ENCODE data around the gene DCN. TPM values are rescaled to one million over a fixed set of nuclear protein-coding genes. Genes with fewer than 3 reads are reported as not detected.
A peak's percentile ranks its signal among the peaks of the same experiment; 100 is the strongest.

Gene DCN
- polyA plus RNA-seq, 1 of the 3 experiments (the other 2 are of a cell fraction), result 5.5 TPM

- ChIA-PET CTCF (interaction anchor here (1.2 kb wide), 1 partner anchor 123 kb away, joined by 3 read pairs; no protein-coding TSS in a partner anchor), POLR2A (no interaction called here)
- H2AFZ ChIP-seq (ENCODE audit: low read depth), result peak overlapping the region; percentile 39; the same call in 1 of the 2 replicates
- TF ChIP-seq EZH2phosphoT487 (IDR thresholded peaks at IDR 0.05; ENCODE audit: borderline replicate concordance, low read depth) (no peak), IRF3 (IDR thresholded peaks at IDR 0.05; ENCODE audit: low read depth, low read length) (no peak)
- WGBS (ENCODE audit: low lambda C conversion rate), result 60% methylated on average over 5 of the region's 5 CpGs
- H3K4me3 ChIP-seq (ENCODE audit: low read depth in 2 of 2, low read length in 1 of 2), result peak overlapping the region; percentile 43 to 47; a peak in 2 of 4 replicates
- no peaks in the 10 kb centered on the region for H3K27me3 ChIP-seq (ENCODE audit: insufficient read depth)
- peak overlapping the region; percentile 63; the same call in 1 of the 2 replicates for H3K4me2 ChIP-seq
- peak overlapping the region; percentile 47; the same call in 1 of the 2 replicates for H3K9ac ChIP-seq
- H3K9me3 ChIP-seq, result no peaks in the 10 kb centered on the region
- peaks cover 0 to 5% of the 10 kb centered on the region in 2 experiments for H3K36me3 ChIP-seq (replicated peaks in 1 of 2; ENCODE audit: control insufficient read depth in 1 of 2, insufficient read depth in 2 of 2, low read length in 1 of 2)
- H3K9me2 ChIP-seq, result no peaks in the 10 kb centered on the region
- no peak for DNase-seq
- H3K4me1 ChIP-seq (ENCODE audit: control insufficient read depth in 1 of 2, insufficient read depth in 2 of 2, low read depth in 1 of 2, low read length in 1 of 2), result peaks cover 7 to 11% of the 10 kb centered on the region in 2 experiments; a peak in 2 of 4 replicates
- H3K79me2 ChIP-seq (ENCODE audit: insufficient read depth), result no peaks in the 10 kb centered on the region; the same call in 1 of the 2 replicates
- H4K20me1 ChIP-seq (ENCODE audit: insufficient read depth), result no peaks in the 10 kb centered on the region
- H3K27ac ChIP-seq (ENCODE audit: low read depth in 2 of 2, low read length in 1 of 2), result peak overlapping the region; percentile 84 to 90; a peak in 2 of 4 replicates
- H3F3A ChIP-seq (replicated peaks; ENCODE audit: insufficient read depth), result peaks cover 34% of the 10 kb centered on the region
Observed at GRCh38 chr12:91110311-91110924, 72.2 kb downstream of the DCN start.

GRCh38 chr12:91109581-91110310 lies 72.9 kb downstream of the DCN start:
- Histone ChIP-seq H4K20me1 (ENCODE audit: insufficient read depth) (no peaks in the 10 kb centered on the region), H3K27ac (ENCODE audit: low read depth in 2 of 2, low read length in 1 of 2) (peak overlapping the region; percentile 84 to 90; a peak in 2 of 4 replicates), H3K9ac (no peak overlapping the region), H3K27me3 (ENCODE audit: insufficient read depth) (no peaks in the 10 kb centered on the region), H3K79me2 (ENCODE audit: insufficient read depth) (no peaks in the 10 kb centered on the region; the same call in 1 of the 2 replicates), H3K9me3 (no peaks in the 10 kb centered on the region), H3K9me2 (no peaks in the 10 kb centered on the region), H3K4me1 (ENCODE audit: control insufficient read depth in 1 of 2, insufficient read depth in 2 of 2, low read depth in 1 of 2, low read length in 1 of 2) (peaks cover 7 to 11% of the 10 kb centered on the region in 2 experiments; a peak in 2 of 4 replicates), H3K36me3 (replicated peaks in 1 of 2; ENCODE audit: control insufficient read depth in 1 of 2, insufficient read depth in 2 of 2, low read length in 1 of 2) (peaks cover 0 to 5% of the 10 kb centered on the region in 2 experiments), H3K4me2 (peak overlapping the region; percentile 63; the same call in 1 of the 2 replicates), H3F3A (replicated peaks; ENCODE audit: insufficient read depth) (peaks cover 37% of the 10 kb centered on the region), H2AFZ (ENCODE audit: low read depth) (peak overlapping the region; percentile 38; the same call in 1 of the 2 replicates), H3K4me3 (ENCODE audit: low read depth in 2 of 2, low read length in 1 of 2) (peak overlapping the region; percentile 43 to 47; a peak in 2 of 4 replicates)
- no peak for DNase-seq
- CTCF ChIA-PET, result interaction anchor here (1.3 kb wide), 1 partner anchor 11 kb away, joined by 4 read pairs; no protein-coding TSS in a partner anchor
- TF ChIP-seq MAX (IDR thresholded peaks at IDR 0.05; ENCODE audit: low read depth), result no peak
- TF ChIP-seq GATA2 (CRISPR knock-in tag; IDR thresholded peaks at IDR 0.05), result no peak
- no peak for TF ChIP-seq TCF12 (IDR thresholded peaks at IDR 0.05)
- WGBS (ENCODE audit: low lambda C conversion rate), result 91% methylated on average over 2 of the region's 2 CpGs
- POLR2A ChIA-PET, result no interaction called here

- Histone ChIP-seq H3K4me3 (ENCODE audit: low read depth in 2 of 2, low read length in 1 of 2) (no peak overlapping the region; a peak in 1 of 4 replicates), H3F3A (replicated peaks; ENCODE audit: insufficient read depth) (peaks cover 32% of the 10 kb centered on the region), H3K9ac (no peak overlapping the region), H2AFZ (ENCODE audit: low read depth) (no peak overlapping the region; the same call in 1 of the 2 replicates), H3K4me2 (peak overlapping the region; percentile 63; the same call in 1 of the 2 replicates), H4K20me1 (ENCODE audit: insufficient read depth) (no peaks in the 10 kb centered on the region), H3K4me1 (ENCODE audit: control insufficient read depth in 1 of 2, insufficient read depth in 2 of 2, low read depth in 1 of 2, low read length in 1 of 2) (peaks cover 7 to 11% of the 10 kb centered on the region in 2 experiments; a peak in 2 of 4 replicates), H3K79me2 (ENCODE audit: insufficient read depth) (no peaks in the 10 kb centered on the region; the same call in 1 of the 2 replicates), H3K27ac (ENCODE audit: low read depth in 2 of 2, low read length in 1 of 2) (peak overlapping the region; percentile 19 to 90; a peak in 1 of 4 replicates), H3K9me3 (no peaks in the 10 kb centered on the region), H3K27me3 (ENCODE audit: insufficient read depth) (no peaks in the 10 kb centered on the region), H3K36me3 (replicated peaks in 1 of 2; ENCODE audit: control insufficient read depth in 1 of 2, insufficient read depth in 2 of 2, low read length in 1 of 2) (peaks cover 2 to 5% of the 10 kb centered on the region in 2 experiments), H3K9me2 (no peaks in the 10 kb centered on the region)
- WGBS (ENCODE audit: low lambda C conversion rate), result 48% methylated on average over 7 of the region's 7 CpGs
- POLR2A ChIA-PET, result no interaction called here
- DNase-seq, result no peak
- CTCF ChIA-PET, result interaction anchor here (0.6 to 1.4 kb wide), 6 partner anchors 11 to 702 kb away, joined by 3 to 5 read pairs (median 4); no protein-coding TSS in a partner anchor
- TF ChIP-seq MXI1 (IDR thresholded peaks at IDR 0.05; ENCODE audit: low read depth, low read length), result no peak
- TF ChIP-seq FOSL2 (IDR thresholded peaks at IDR 0.05; ENCODE audit: borderline replicate concordance, low read depth), result peak; percentile 28; the same call in 1 of the 2 replicates
- TF ChIP-seq EZH2phosphoT487 (IDR thresholded peaks at IDR 0.05; ENCODE audit: borderline replicate concordance, low read depth), result no peak
- peak; percentile 30 for TF ChIP-seq RAD21 (IDR thresholded peaks at IDR 0.05; ENCODE audit: low read length)
- peak; percentile 19; the same call in 1 of the 2 replicates for TF ChIP-seq PBX3 (IDR thresholded peaks at IDR 0.05)
- TF ChIP-seq SMC3 (IDR thresholded peaks at IDR 0.05; ENCODE audit: low read depth, low read length), result peak; percentile 35
- TF ChIP-seq ZBTB33 (IDR thresholded peaks at IDR 0.05; ENCODE audit: borderline replicate concordance, low read depth), result no peak
- TF ChIP-seq GABPA (IDR thresholded peaks at IDR 0.05; ENCODE audit: low read depth), result no peak
Observed at GRCh38 chr12:91109148-91109564, 73.5 kb downstream of the DCN start.
